GM23248 (cell line): ENCODE results near the gene NOTCH3.

Source experiments
- EZH2 ChIP-seq: fragments of 200-600 bp; sonication (generic); IDR thresholded peaks from 2 replicates; pipeline ENCODE4 v1.6.1; 2018; ENCODE audit warnings: antibody characterized with exemption, mild to moderate bottlenecking; ENCODE audit not compliant: insufficient read depth, poor library complexity, severe bottlenecking
- EZH2phosphoT487 ChIP-seq: fragments of 200-600 bp; sonication (generic); IDR thresholded peaks from 2 replicates; pipeline ENCODE4 v1.6.1; 2018; ENCODE audit warnings: antibody characterized with exemption, moderate library complexity, mild to moderate bottlenecking, low read depth; ENCODE audit not compliant: insufficient read depth

GRCh38 chr19:15212711-15213110, 11.9 kb upstream of the NOTCH3 start:
- no peak for TF ChIP-seq EZH2
- TF ChIP-seq EZH2phosphoT487, result no peak
